H9 (cell line): ENCODE results near the gene ETFB. TPM values are rescaled to one million over a fixed set of nuclear protein-coding genes. Genes with fewer than 3 reads are reported as not detected.
A peak's percentile ranks its signal among the peaks of the same experiment; 100 is the strongest.

Experiments
- DNase-seq: peaks from one replicate; pipeline ENCODE4 v3.0.0-alpha.2; 2017
- H2AFZ ChIP-seq: one replicate; pipeline ENCODE4 v1.6.1; 2013; ENCODE audit warnings: mild to moderate bottlenecking, low read length, control low read depth, moderate library complexity
- H2AK5ac ChIP-seq: 2 replicates; pipeline ENCODE4 v1.6.1; 2013; ENCODE audit warnings: low read length, control low read depth, mixed read lengths; ENCODE audit not compliant: insufficient read length
- H2BK120ac ChIP-seq: one replicate; pipeline ENCODE4 v1.6.1; 2013; ENCODE audit warnings: low read depth, mild to moderate bottlenecking, low read length, control low read depth, inconsistent platforms; ENCODE audit not compliant: poor library complexity, severe bottlenecking
- H2BK12ac ChIP-seq: 2 replicates; pipeline ENCODE4 v1.6.1; 2013; ENCODE audit warnings: low read length, control low read depth, mixed read lengths, low read depth; ENCODE audit not compliant: insufficient read length
- H2BK15ac ChIP-seq: 2 replicates; pipeline ENCODE4 v1.6.1; 2013; ENCODE audit warnings: low read depth, low read length, control low read depth
- H2BK20ac ChIP-seq: one replicate; pipeline ENCODE4 v1.6.1; 2013; ENCODE audit warnings: low read depth, mild to moderate bottlenecking, low read length, control low read depth, inconsistent platforms; ENCODE audit not compliant: poor library complexity, severe bottlenecking
- H2BK5ac ChIP-seq: 2 replicates; pipeline ENCODE4 v1.6.1; 2013; ENCODE audit warnings: low read length, control low read depth, mixed read lengths; ENCODE audit not compliant: insufficient read length
- H3K14ac ChIP-seq: 2 replicates; pipeline ENCODE4 v1.6.1; 2013; ENCODE audit warnings: low read length, control low read depth; ENCODE audit not compliant: insufficient read depth
- H3K18ac ChIP-seq: 2 replicates; pipeline ENCODE4 v1.6.1; 2013; ENCODE audit warnings: low read depth, mild to moderate bottlenecking, mixed read lengths, low read length, control low read depth; ENCODE audit not compliant: insufficient read length
- H3K23ac ChIP-seq: 2 replicates; pipeline ENCODE4 v1.6.1; 2013; ENCODE audit warnings: low read length, control low read depth, mixed read lengths, low read depth; ENCODE audit not compliant: insufficient read length
- H3K23me2 ChIP-seq: 2 replicates; pipeline ENCODE4 v1.6.1; 2013; ENCODE audit warnings: low read depth, mild to moderate bottlenecking, mixed read lengths, low read length, control low read depth; ENCODE audit not compliant: insufficient read length, poor library complexity, severe bottlenecking
- H3K27ac ChIP-seq: 2 replicates; pipeline ENCODE4 v1.5.1; 2013; ENCODE audit warnings: low read length, control low read depth, mixed read lengths, low read depth; ENCODE audit not compliant: insufficient read length
- H3K27me3 ChIP-seq: 2 replicates; pipeline ENCODE4 v1.6.1; 2013; ENCODE audit warnings: low read length, control low read depth, inconsistent platforms; ENCODE audit not compliant: insufficient read depth
- H3K4ac ChIP-seq: 2 replicates; pipeline ENCODE4 v1.6.1; 2013; ENCODE audit warnings: low read depth, mild to moderate bottlenecking, control low read depth, inconsistent platforms, low read length, moderate library complexity
- H3K4me1 ChIP-seq: 2 replicates; pipeline ENCODE4 v1.6.1; 2013; ENCODE audit warnings: low read length, control low read depth, inconsistent platforms; ENCODE audit not compliant: insufficient read depth
- H3K4me2 ChIP-seq: 2 replicates; pipeline ENCODE4 v1.6.1; 2013; ENCODE audit warnings: low read length, control low read depth, mixed read lengths; ENCODE audit not compliant: insufficient read length, insufficient read depth
- H3K56ac ChIP-seq: 2 replicates; pipeline ENCODE4 v1.6.1; 2013; ENCODE audit warnings: low read depth, mild to moderate bottlenecking, mixed read lengths, low read length, control low read depth; ENCODE audit not compliant: insufficient read length
- H3K79me1 ChIP-seq: 2 replicates; pipeline ENCODE4 v1.6.1; 2013; ENCODE audit warnings: low read depth, mild to moderate bottlenecking, moderate library complexity, low read length, control low read depth, inconsistent platforms; ENCODE audit not compliant: insufficient read depth, poor library complexity, severe bottlenecking
- H3K79me2 ChIP-seq: 2 replicates; pipeline ENCODE4 v1.6.1; 2013; ENCODE audit warnings: low read length, control low read depth, inconsistent platforms; ENCODE audit not compliant: insufficient read depth
- H3K9ac ChIP-seq: 2 replicates; pipeline ENCODE4 v1.6.1; 2013; ENCODE audit warnings: low read length, control low read depth, mixed read lengths; ENCODE audit not compliant: insufficient read length; ENCODE audit errors: extremely low read depth
- H3K9me3 ChIP-seq: one replicate; pipeline ENCODE4 v1.6.1; 2013; ENCODE audit warnings: low read depth, low read length, inconsistent platforms; ENCODE audit not compliant: control insufficient read depth
- H3T11ph ChIP-seq: one replicate; pipeline ENCODE4 v1.6.1; 2013; ENCODE audit warnings: mild to moderate bottlenecking, low read length, control low read depth, inconsistent platforms
- H4K20me1 ChIP-seq: one replicate; pipeline ENCODE4 v1.6.1; 2013; ENCODE audit not compliant: control insufficient read depth, insufficient read length, insufficient read depth
- H4K5ac ChIP-seq: 2 replicates; pipeline ENCODE4 v1.6.1; 2013; ENCODE audit warnings: low read depth, mild to moderate bottlenecking, mixed read lengths, low read length, control low read depth; ENCODE audit not compliant: insufficient read length
- H4K8ac ChIP-seq: replicated peaks from 2 replicates; pipeline ENCODE4 v1.6.1; 2013; ENCODE audit warnings: low read length, control low read depth, mixed read lengths, low read depth; ENCODE audit not compliant: insufficient read length
- H4K91ac ChIP-seq: 2 replicates; pipeline ENCODE4 v1.6.1; 2013; ENCODE audit warnings: low read depth, mild to moderate bottlenecking, moderate library complexity, mixed read lengths, low read length, control low read depth; ENCODE audit not compliant: insufficient read length
- H3K27ac Mint-ChIP-seq, 3 experiments: 2 replicates in 2 of 3; 3 replicates in 1 of 3; pipeline ENCODE4 v1.8.0; 2020 to 2021; ENCODE audit warnings: mixed read lengths in 3 of 3, mild to moderate bottlenecking in 1 of 3, moderate library complexity in 1 of 3
- H3K27me3 Mint-ChIP-seq: 2 replicates; pipeline ENCODE4 v1.8.0; 2021; ENCODE audit warnings: low read depth, mild to moderate bottlenecking, moderate library complexity, mixed read lengths
- H3K36me3 Mint-ChIP-seq, 3 experiments: 2 replicates in 2 of 3; 3 replicates in 1 of 3; pipeline ENCODE4 v1.8.0; 2020 to 2021; ENCODE audit warnings: low read depth in 3 of 3, mixed read lengths in 3 of 3; ENCODE audit not compliant: insufficient read depth in 1 of 3
- H3K4me1 Mint-ChIP-seq, 2 experiments: 2 replicates each; pipeline ENCODE4 v1.8.0; 2020; ENCODE audit warnings: mixed read lengths in 2 of 2
- H3K4me3 Mint-ChIP-seq, 2 experiments: 2 replicates in 1 of 2; 3 replicates in 1 of 2; pipeline ENCODE4 v1.8.0; 2020 to 2021; ENCODE audit warnings: mild to moderate bottlenecking in 2 of 2, mixed read lengths in 2 of 2, moderate library complexity in 1 of 2
- H3K9me3 Mint-ChIP-seq, 2 experiments: 2 replicates in 1 of 2; 3 replicates in 1 of 2; pipeline ENCODE4 v1.8.0; 2020; ENCODE audit warnings: mild to moderate bottlenecking in 2 of 2, mixed read lengths in 2 of 2, moderate library complexity in 1 of 2
- CTCF ChIP-seq: fragments of 200-600 bp; sonication (generic); conservative IDR thresholded peaks from 3 replicates; pipeline ENCODE4 v1.8.0; 2021; ENCODE audit warnings: antibody characterized with exemption, mild to moderate bottlenecking
- WGBS: extraction: QIAGEN DNeasy Blood & Tissue Kit; methylation state at CpG from one replicate; pipeline ENCODE4 v1.1.7; 2013; ENCODE audit warnings: missing lambda C conversion rate, low lambda C conversion rate, mixed read lengths; ENCODE audit not compliant: insufficient read length; ENCODE audit errors: extremely low coverage; 5-methylcytosine and 5-hydroxymethylcytosine counted together
- total RNA-seq: library from RNA; stranded (reverse); gene quantifications from 2 replicates; pipeline ENCODE4 v1.2.1, GENCODE V29; 2021

The ETFB gene
- total RNA-seq, 1 experiment from 2014 or later = 49.4 TPM

GRCh38 chr19:51296336-51297093 lies 69.7 kb downstream of the ETFB start:
- H3K9me3 ChIP-seq = no peaks in the 10 kb centered on the region
- H2BK12ac ChIP-seq = no peak overlapping the region
- Mint-ChIP-seq H3K27me3 (peaks cover 7% of the 10 kb centered on the region), H3K4me3 (no peak overlapping the region; a peak in 1 of 5 replicates), H3K27ac (0 out of 7 replicates have a peak overlapping the region, but pooled peaks of 1 of the 3 experiments have one; percentile 21), H3K4me1 (peaks cover 47 to 54% of the 10 kb centered on the region in 2 experiments), H3K36me3 (0 out of 7 replicates have a peak, but pooled peaks cover 0 to 2% (median under 1%) of the 10 kb centered on the region in 3 experiments), H3K9me3 (no peaks in the 10 kb centered on the region)
- H3K4me1 ChIP-seq = peaks cover 25% of the 10 kb centered on the region; the same call in 1 of the 2 replicates
- no peak overlapping the region for H3K27ac ChIP-seq
- no peaks in the 10 kb centered on the region for H3K79me2 ChIP-seq
- H3K18ac ChIP-seq = peak overlapping the region; percentile 41
- H3K4me2 ChIP-seq = no peak overlapping the region
- no peaks in the 10 kb centered on the region for H3K79me1 ChIP-seq
- H3K23me2 ChIP-seq = no peaks in the 10 kb centered on the region
- WGBS = no CpG with 5 or more reads among the region's 9 CpGs
- no peaks in the 10 kb centered on the region for H4K20me1 ChIP-seq
- no peak overlapping the region for H4K8ac ChIP-seq
- no peak overlapping the region for H3K9ac ChIP-seq
- no peak overlapping the region for H3T11ph ChIP-seq
- H2BK120ac ChIP-seq = no peak overlapping the region
- H3K56ac ChIP-seq = no peak overlapping the region
- H2BK20ac ChIP-seq = no peak overlapping the region
- H2BK5ac ChIP-seq = no peak overlapping the region
- no peak overlapping the region for H3K4ac ChIP-seq
- no peak overlapping the region for H4K5ac ChIP-seq
- H2AFZ ChIP-seq = no peak overlapping the region
- H3K23ac ChIP-seq = no peak overlapping the region
- H2AK5ac ChIP-seq = no peak overlapping the region
- no peaks in the 10 kb centered on the region for H3K27me3 ChIP-seq
- peak overlapping the region; percentile 10; the same call in 1 of the 2 replicates for H3K14ac ChIP-seq
- no peak overlapping the region for H4K91ac ChIP-seq
- peak; percentile 59; the same call in 2 of the 3 replicates for TF ChIP-seq CTCF
- H2BK15ac ChIP-seq = no peak overlapping the region
- DNase-seq = peak; percentile 49
